ENCODE measurements around the gene SP7. TPM values are rescaled to one million over a fixed set of nuclear protein-coding genes. Genes with fewer than 3 reads are reported as not detected.

SP7 gene
- total RNA-seq, 1 experiment from 2014 or later = not detected

DNA sequence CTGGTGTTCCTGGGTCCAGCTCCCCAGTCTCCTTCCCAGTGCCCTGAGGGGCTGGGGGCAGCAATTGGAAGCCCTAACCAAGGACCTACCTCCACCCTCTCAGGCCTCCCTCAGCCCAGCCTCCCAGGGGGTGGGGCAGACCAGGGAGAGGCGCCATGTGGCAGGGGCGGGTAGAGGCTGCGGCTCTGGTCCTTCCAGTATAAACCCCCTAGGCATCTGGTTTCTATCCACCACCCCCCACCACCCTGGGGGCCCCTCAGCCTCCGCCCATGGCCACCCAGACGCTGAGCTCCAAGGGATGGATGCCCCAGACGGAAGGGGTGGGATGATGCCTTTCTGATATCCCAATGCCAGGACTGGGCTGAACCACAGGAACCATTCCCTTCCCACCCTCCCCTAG is 2.8 kb upstream of the SP7 start:
- no peaks in the 10 kb centered on the region for H3K4me1 Mint-ChIP-seq (ENCODE audit: low read depth, unreplicated experiment)
- H3K4me3 Mint-ChIP-seq (ENCODE audit: low read depth, unreplicated experiment) = no peak overlapping the region
- CTCF ChIA-PET = interaction anchor here (0.7 kb wide), 1 partner anchor 12 kb away, joined by 5 read pairs; no protein-coding TSS in a partner anchor
- H3K27ac Mint-ChIP-seq (ENCODE audit: unreplicated experiment) = no peak overlapping the region
- TF ChIP-seq, protein P1, sequence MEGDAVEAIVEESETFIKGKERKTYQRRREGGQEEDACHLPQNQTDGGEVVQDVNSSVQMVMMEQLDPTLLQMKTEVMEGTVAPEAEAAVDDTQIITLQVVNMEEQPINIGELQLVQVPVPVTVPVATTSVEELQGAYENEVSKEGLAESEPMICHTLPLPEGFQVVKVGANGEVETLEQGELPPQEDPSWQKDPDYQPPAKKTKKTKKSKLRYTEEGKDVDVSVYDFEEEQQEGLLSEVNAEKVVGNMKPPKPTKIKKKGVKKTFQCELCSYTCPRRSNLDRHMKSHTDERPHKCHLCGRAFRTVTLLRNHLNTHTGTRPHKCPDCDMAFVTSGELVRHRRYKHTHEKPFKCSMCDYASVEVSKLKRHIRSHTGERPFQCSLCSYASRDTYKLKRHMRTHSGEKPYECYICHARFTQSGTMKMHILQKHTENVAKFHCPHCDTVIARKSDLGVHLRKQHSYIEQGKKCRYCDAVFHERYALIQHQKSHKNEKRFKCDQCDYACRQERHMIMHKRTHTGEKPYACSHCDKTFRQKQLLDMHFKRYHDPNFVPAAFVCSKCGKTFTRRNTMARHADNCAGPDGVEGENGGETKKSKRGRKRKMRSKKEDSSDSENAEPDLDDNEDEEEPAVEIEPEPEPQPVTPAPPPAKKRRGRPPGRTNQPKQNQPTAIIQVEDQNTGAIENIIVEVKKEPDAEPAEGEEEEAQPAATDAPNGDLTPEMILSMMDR (IDR thresholded peaks at IDR 0.05; ENCODE audit: unreplicated experiment) = no peak
- intact Hi-C loops (cut with micrococcal nuclease; ENCODE audit: unreplicated experiment) = no loop called here
- no TSS peak for BruUV-seq (replicated peaks)
- H3K27me3 Mint-ChIP-seq (ENCODE audit: unreplicated experiment) = peaks cover 94% of the 10 kb centered on the region
- H3K36me3 Mint-ChIP-seq (ENCODE audit: insufficient read depth, unreplicated experiment) = no peaks in the 10 kb centered on the region
- no peaks in the 10 kb centered on the region for H3K9me3 Mint-ChIP-seq (ENCODE audit: low read depth, unreplicated experiment)
- DNase-seq = no peak

DNA sequence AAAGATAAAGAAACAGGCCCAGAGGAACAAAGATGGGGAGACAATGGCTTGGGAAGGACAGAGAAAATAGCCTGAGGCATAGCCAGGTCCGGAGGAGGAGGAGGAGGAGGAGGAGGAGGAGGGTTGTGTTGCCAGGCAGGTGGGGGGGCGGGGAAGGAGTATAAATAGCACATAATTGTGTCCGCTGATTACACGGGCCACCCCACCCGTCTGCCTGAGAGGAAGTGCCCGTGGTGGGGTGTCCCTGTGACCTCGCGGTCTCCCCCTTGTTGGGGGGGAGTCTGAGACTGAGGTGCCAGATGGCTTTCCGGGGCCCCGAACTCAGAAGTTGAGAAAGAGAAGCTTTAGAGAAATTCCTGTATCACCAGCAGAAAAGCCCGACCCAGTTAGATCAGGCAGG is 1.9 kb upstream of the SP7 start:
- H3K27me3 Mint-ChIP-seq (ENCODE audit: unreplicated experiment) = peaks cover 94% of the 10 kb centered on the region
- no peaks in the 10 kb centered on the region for H3K36me3 Mint-ChIP-seq (ENCODE audit: insufficient read depth, unreplicated experiment)
- H3K9me3 Mint-ChIP-seq (ENCODE audit: low read depth, unreplicated experiment) = no peaks in the 10 kb centered on the region
- H3K4me1 Mint-ChIP-seq (ENCODE audit: low read depth, unreplicated experiment) = no peaks in the 10 kb centered on the region
- TF ChIP-seq, protein P1 (IDR thresholded peaks at IDR 0.05; ENCODE audit: unreplicated experiment) = no peak
- H3K27ac Mint-ChIP-seq (ENCODE audit: unreplicated experiment) = no peak overlapping the region
- no peak overlapping the region for H3K4me3 Mint-ChIP-seq (ENCODE audit: low read depth, unreplicated experiment)
- intact Hi-C loops (cut with micrococcal nuclease; ENCODE audit: unreplicated experiment) = no loop called here
- BruUV-seq (replicated peaks) = no TSS peak
- no peak for DNase-seq
- CTCF ChIA-PET = no interaction called here

DNA sequence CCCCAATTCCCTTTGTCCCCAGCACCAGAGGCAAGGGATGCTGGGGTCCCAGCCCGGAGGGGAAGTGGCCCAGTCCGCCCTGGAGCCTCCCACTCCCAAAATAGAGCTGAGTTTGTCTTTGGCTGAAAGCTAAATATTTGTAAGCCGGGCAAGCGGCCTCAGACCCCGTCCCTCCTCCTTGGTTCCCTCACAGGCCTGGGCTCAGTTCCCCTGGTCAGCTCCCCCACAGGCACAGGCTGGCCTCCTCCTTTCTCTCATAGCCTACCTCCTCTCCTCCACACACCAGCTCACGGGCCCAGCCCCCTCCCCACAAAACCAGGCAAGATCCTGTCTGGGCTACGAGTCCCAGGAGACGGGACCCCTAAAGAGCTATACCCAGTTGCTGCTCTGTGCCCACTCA is 1.3 kb downstream of the SP7 start:
- TF ChIP-seq, protein P1 (IDR thresholded peaks at IDR 0.05; ENCODE audit: unreplicated experiment) = no peak
- CTCF ChIA-PET = interaction anchor here (0.5 to 0.9 kb wide), 2 partner anchors 13 to 29 kb away, joined by 3 read pairs; partner anchors contain the start of gene AAAS
- Mint-ChIP-seq H3K4me3 (ENCODE audit: low read depth, unreplicated experiment) (no peak overlapping the region), H3K27ac (ENCODE audit: unreplicated experiment) (no peak overlapping the region), H3K4me1 (ENCODE audit: low read depth, unreplicated experiment) (no peaks in the 10 kb centered on the region), H3K27me3 (ENCODE audit: unreplicated experiment) (peaks cover 83% of the 10 kb centered on the region), H3K9me3 (ENCODE audit: low read depth, unreplicated experiment) (no peaks in the 10 kb centered on the region), H3K36me3 (ENCODE audit: insufficient read depth, unreplicated experiment) (no peaks in the 10 kb centered on the region)
- DNase-seq = no peak
- intact Hi-C loops (cut with micrococcal nuclease; ENCODE audit: unreplicated experiment) = no loop called here
- no TSS peak for BruUV-seq (replicated peaks)

DNA sequence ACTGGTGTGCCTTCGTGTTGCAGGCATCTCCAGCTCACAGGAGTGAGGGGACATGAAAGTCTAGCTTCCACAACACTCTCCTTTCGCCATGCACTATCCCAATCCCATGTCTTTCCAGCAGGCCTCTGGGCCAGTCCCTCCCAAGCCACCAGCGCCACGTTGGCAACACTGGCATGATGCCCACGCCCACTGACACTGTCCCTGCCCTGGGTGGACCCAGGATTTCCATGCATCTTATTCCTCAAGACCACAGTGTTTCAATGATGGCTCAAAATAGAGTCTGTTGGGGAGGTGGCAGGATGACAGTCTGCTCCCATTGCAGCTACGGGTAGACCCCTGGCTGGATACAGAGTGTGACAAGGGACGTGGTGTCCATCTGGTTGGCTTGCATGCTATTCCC is 2.3 kb downstream of the SP7 start:
- Mint-ChIP-seq H3K4me3 (ENCODE audit: low read depth, unreplicated experiment) (no peak overlapping the region), H3K27me3 (ENCODE audit: unreplicated experiment) (peaks cover 87% of the 10 kb centered on the region), H3K36me3 (ENCODE audit: insufficient read depth, unreplicated experiment) (no peaks in the 10 kb centered on the region), H3K9me3 (ENCODE audit: low read depth, unreplicated experiment) (no peaks in the 10 kb centered on the region), H3K4me1 (ENCODE audit: low read depth, unreplicated experiment) (no peaks in the 10 kb centered on the region), H3K27ac (ENCODE audit: unreplicated experiment) (no peak overlapping the region)
- intact Hi-C loops (cut with micrococcal nuclease; ENCODE audit: unreplicated experiment) = no loop called here
- DNase-seq = no peak
- TF ChIP-seq, protein P1 (IDR thresholded peaks at IDR 0.05; ENCODE audit: unreplicated experiment) = no peak
- BruUV-seq (replicated peaks) = no TSS peak
- CTCF ChIA-PET = interaction anchor here (0.5 to 0.7 kb wide), 2 partner anchors 15 to 20 kb away, joined by 3 read pairs; no protein-coding TSS in a partner anchor

Measured in Calu3 (cell line).